DOHH2 (cell line): Measurements from ENCODE around the gene AEBP1.
A peak's percentile ranks its signal among the peaks of the same experiment; 100 is the strongest.
"Not testable (repeated sequence)": the region's sequence is repeated elsewhere in the genome, so short reads cannot be mapped to it uniquely, and the experiment has no call there.

Source experiments
- H3F3A ChIP-seq: fragments of 200-600 bp; sonication (generic), shearing (Covaris generic); 2 replicates; pipeline ENCODE4 v1.6.0; 2016; ENCODE audit warnings: antibody characterized with exemption, mild to moderate bottlenecking; ENCODE audit not compliant: control insufficient read depth, insufficient read depth
- H3K27ac ChIP-seq: fragments of 200-600 bp; sonication (generic); 2 replicates; pipeline ENCODE4 v1.5.1; 2014; ENCODE audit warnings: low read depth, mild to moderate bottlenecking, low read length, moderate library complexity
- H3K27me3 ChIP-seq: fragments of 200-600 bp; sonication (generic); 2 replicates; pipeline ENCODE4 v1.6.1; 2014; ENCODE audit warnings: mild to moderate bottlenecking, low read length, mixed read lengths; ENCODE audit not compliant: control insufficient read depth
- H3K36me3 ChIP-seq: fragments of 200-600 bp; sonication (generic); 2 replicates; pipeline ENCODE4 v1.6.1; 2014; ENCODE audit warnings: mild to moderate bottlenecking, low read length, moderate library complexity, mixed read lengths; ENCODE audit not compliant: control insufficient read depth
- H3K4me1 ChIP-seq: fragments of 200-600 bp; sonication (generic); 2 replicates; pipeline ENCODE4 v1.6.1; 2014; ENCODE audit warnings: mild to moderate bottlenecking, low read length, mixed read lengths; ENCODE audit not compliant: control insufficient read depth
- H3K4me2 ChIP-seq: fragments of 200-600 bp; sonication (generic); 2 replicates; pipeline ENCODE4 v1.6.0; 2014; ENCODE audit warnings: mild to moderate bottlenecking, low read length, moderate library complexity
- H3K4me3 ChIP-seq: fragments of 200-600 bp; sonication (generic); 2 replicates; pipeline ENCODE4 v1.5.1; 2014; ENCODE audit warnings: mild to moderate bottlenecking, low read length, mixed read lengths
- H3K79me2 ChIP-seq: fragments of 200-600 bp; sonication (generic); 2 replicates; pipeline ENCODE4 v1.6.1; 2014; ENCODE audit warnings: mild to moderate bottlenecking, low read length, mixed read lengths; ENCODE audit not compliant: control insufficient read depth
- H3K9me2 ChIP-seq: fragments of 200-600 bp; sonication (generic); replicated peaks from 2 replicates; pipeline ENCODE4 v1.6.1; 2014; ENCODE audit warnings: mild to moderate bottlenecking, low read length, mixed read lengths; ENCODE audit not compliant: control insufficient read depth
- H3K9me3 ChIP-seq: fragments of 200-600 bp; sonication (generic); 2 replicates; pipeline ENCODE4 v1.6.1; 2014; ENCODE audit warnings: antibody characterized with exemption, low read length, mixed read lengths; ENCODE audit not compliant: control insufficient read depth, insufficient read depth
- H4K20me1 ChIP-seq: fragments of 200-600 bp; sonication (generic); 2 replicates; pipeline ENCODE4 v1.6.0; 2014; ENCODE audit warnings: low read depth, mild to moderate bottlenecking, antibody characterized with exemption, low read length, moderate library complexity; ENCODE audit not compliant: control insufficient read depth, insufficient read depth
- CTCF ChIP-seq: fragments of 200-600 bp; sonication (generic); IDR thresholded peaks from one replicate; pipeline ENCODE4 v1.5.1; 2014; ENCODE audit warnings: antibody characterized with exemption, mild to moderate bottlenecking, low read depth, low read length; ENCODE audit not compliant: poor library complexity, severe bottlenecking
- EZH2phosphoT487 ChIP-seq: fragments of 200-600 bp; sonication (generic); IDR thresholded peaks from 2 replicates; pipeline ENCODE4 v1.6.1; 2017; ENCODE audit warnings: borderline replicate concordance, mild to moderate bottlenecking, antibody characterized with exemption, low read length, moderate library complexity, mixed read lengths

The AEBP1 gene

DNA sequence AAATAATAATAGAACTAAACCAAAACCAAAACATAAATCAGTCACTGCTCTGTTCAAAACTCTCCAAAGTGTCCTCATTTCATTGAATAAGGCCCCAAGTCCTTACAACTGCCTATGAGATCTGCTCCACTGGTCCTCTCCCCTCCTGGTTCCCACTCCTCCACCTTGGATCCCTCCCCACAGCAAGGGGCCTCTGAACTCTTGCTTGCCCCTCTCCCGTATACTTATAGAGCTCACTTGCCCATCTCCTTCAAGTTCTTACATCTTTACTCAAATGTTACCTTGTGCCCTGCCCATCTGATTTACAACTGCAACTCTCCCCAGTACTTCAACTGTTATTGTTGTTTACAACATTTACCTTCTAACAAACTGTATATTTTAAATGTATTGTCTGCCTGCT lies 18.4 kb downstream of the AEBP1 start:
- Histone ChIP-seq H3K36me3 (peaks cover 49% of the 10 kb centered on the region), H3K4me3 (peak overlapping the region; percentile 78), H3K9me2 (no peaks in the 10 kb centered on the region), H4K20me1 (no peaks in the 10 kb centered on the region), H3F3A (peaks cover 13% of the 10 kb centered on the region), H3K27ac (peak overlapping the region; percentile 44), H3K4me2 (peak overlapping the region; percentile 84), H3K79me2 (peaks cover 56% of the 10 kb centered on the region), H3K4me1 (peaks cover 56% of the 10 kb centered on the region), H3K9me3 (no peaks in the 10 kb centered on the region), H3K27me3 (no peaks in the 10 kb centered on the region)
- TF ChIP-seq CTCF = no peak
- no peak for TF ChIP-seq EZH2phosphoT487

DNA sequence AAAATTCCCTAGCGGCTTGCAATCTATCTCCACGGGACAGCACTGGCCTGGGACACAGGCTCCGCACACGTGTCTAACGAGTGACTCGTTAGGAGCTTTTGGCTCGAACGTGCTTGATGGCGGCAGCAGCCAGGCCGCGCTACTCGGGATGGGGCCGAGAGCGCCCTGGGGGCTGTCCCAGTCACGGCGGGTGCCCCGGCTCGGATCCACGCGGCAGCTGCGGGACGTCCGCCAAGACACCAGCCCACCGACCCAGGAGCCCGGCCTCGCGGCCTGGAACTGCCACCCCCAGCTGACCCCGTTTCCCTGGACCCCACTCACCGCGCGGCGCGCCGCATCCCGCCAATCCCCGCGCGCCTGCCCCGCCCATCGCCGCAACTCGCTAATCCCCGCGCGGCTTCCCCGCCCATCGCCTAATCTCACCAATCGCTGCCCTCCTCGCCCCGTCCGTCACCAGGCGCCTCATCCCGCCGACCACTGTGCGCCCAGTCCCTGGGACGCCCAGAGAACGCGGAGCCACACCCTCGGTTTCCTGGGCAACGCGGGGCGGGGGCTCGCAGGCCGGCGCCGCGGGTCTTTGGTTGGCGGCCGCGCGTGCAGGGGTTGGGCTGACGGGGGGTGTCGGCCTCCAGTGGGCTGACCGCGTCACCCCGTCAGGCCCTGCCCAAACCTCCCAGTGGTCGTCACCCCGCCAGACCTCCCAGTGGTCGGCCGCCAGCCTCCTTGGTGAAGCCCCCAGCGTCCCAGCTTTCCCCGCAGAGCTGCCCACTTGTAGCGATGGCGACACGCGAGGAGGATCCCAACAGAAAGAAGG lies 19.3 kb downstream of the AEBP1 start, which contains the start of gene POLD2:
TSS of gene POLD2 (minus strand) at position 359 of the 814 bp plus-strand sequence. CDS start 1,495 bp downstream, outside the sequence.
- Histone ChIP-seq H3K4me1 (peaks cover 64% of the 10 kb centered on the region), H3K4me2 (peak within 1 kb of the TSS; percentile 84), H3K27ac (peak within 1 kb of the TSS; percentile 44), H3K79me2 (peaks cover 51% of the 10 kb centered on the region), H3K9me3 (no peaks in the 10 kb centered on the region), H3F3A (peaks cover 18% of the 10 kb centered on the region), H3K27me3 (no peaks in the 10 kb centered on the region), H4K20me1 (no peaks in the 10 kb centered on the region), H3K36me3 (peaks cover 41% of the 10 kb centered on the region), H3K4me3 (peak within 1 kb of the TSS; percentile 78), H3K9me2 (no peaks in the 10 kb centered on the region)
- TF ChIP-seq EZH2phosphoT487 (no peak), CTCF (no peak)

DNA sequence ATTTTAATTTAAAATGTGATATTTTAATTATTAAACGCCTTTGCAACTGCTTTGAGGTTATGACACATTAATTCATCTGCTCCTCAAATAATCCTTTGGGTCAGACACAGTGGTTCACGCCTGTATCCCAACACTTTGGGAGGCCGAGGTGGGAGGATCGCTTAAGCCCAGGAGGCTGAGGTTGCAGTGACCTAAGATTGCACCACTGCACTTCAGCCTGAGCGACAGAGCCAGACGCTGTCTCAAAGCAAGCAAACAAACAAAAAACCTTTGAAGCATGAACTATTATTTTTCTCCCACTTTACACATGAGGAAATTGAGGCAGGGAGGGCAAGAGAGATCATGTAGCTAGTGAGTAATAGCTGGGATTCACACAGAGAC lies 20.7 kb downstream of the AEBP1 start:
- H3K36me3 ChIP-seq = peaks cover 28% of the 10 kb centered on the region
- peaks cover 18% of the 10 kb centered on the region for H3F3A ChIP-seq
- no peaks in the 10 kb centered on the region for H4K20me1 ChIP-seq
- 0 out of 2 replicates have a peak overlapping the region, but pooled peaks have one; percentile 11 for H3K4me2 ChIP-seq
- H3K9me3 ChIP-seq = no peaks in the 10 kb centered on the region
- no peaks in the 10 kb centered on the region for H3K27me3 ChIP-seq
- no peak overlapping the region for H3K4me3 ChIP-seq
- H3K79me2 ChIP-seq = peaks cover 40% of the 10 kb centered on the region
- TF ChIP-seq CTCF = no peak
- TF ChIP-seq EZH2phosphoT487 = no peak
- peaks cover 71% of the 10 kb centered on the region for H3K4me1 ChIP-seq
- no peaks in the 10 kb centered on the region for H3K9me2 ChIP-seq
- H3K27ac ChIP-seq = no peak overlapping the region

- not testable (repeated sequence) for H3K4me3 ChIP-seq, H3K4me2 ChIP-seq, H3K27me3 ChIP-seq, H4K20me1 ChIP-seq, H3K9me3 ChIP-seq, H3K9me2 ChIP-seq, H3K27ac ChIP-seq
- peaks cover 54% of the 10 kb centered on the region for H3K4me1 ChIP-seq
- H3F3A ChIP-seq = peaks cover 18% of the 10 kb centered on the region
- peaks cover 22% of the 10 kb centered on the region for H3K79me2 ChIP-seq
- peaks cover 11% of the 10 kb centered on the region for H3K36me3 ChIP-seq
Observed at GRCh38 chr7:44126574-44126973, 22.4 kb downstream of the AEBP1 start.
